H9 (cell line): ENCODE results near the gene STX17. TPM values are rescaled to one million over a fixed set of nuclear protein-coding genes. Genes with fewer than 3 reads are reported as not detected.

ENCODE experiments used
- DNase-seq: peaks from one replicate; pipeline ENCODE4 v3.0.0-alpha.2; 2017
- H2AFZ ChIP-seq: one replicate; pipeline ENCODE4 v1.6.1; 2013; ENCODE audit warnings: mild to moderate bottlenecking, low read length, control low read depth, moderate library complexity
- H2AK5ac ChIP-seq: 2 replicates; pipeline ENCODE4 v1.6.1; 2013; ENCODE audit warnings: low read length, control low read depth, mixed read lengths; ENCODE audit not compliant: insufficient read length
- H2BK120ac ChIP-seq: one replicate; pipeline ENCODE4 v1.6.1; 2013; ENCODE audit warnings: low read depth, mild to moderate bottlenecking, low read length, control low read depth, inconsistent platforms; ENCODE audit not compliant: poor library complexity, severe bottlenecking
- H2BK12ac ChIP-seq: 2 replicates; pipeline ENCODE4 v1.6.1; 2013; ENCODE audit warnings: low read length, control low read depth, mixed read lengths, low read depth; ENCODE audit not compliant: insufficient read length
- H2BK15ac ChIP-seq: 2 replicates; pipeline ENCODE4 v1.6.1; 2013; ENCODE audit warnings: low read depth, low read length, control low read depth
- H2BK20ac ChIP-seq: one replicate; pipeline ENCODE4 v1.6.1; 2013; ENCODE audit warnings: low read depth, mild to moderate bottlenecking, low read length, control low read depth, inconsistent platforms; ENCODE audit not compliant: poor library complexity, severe bottlenecking
- H2BK5ac ChIP-seq: 2 replicates; pipeline ENCODE4 v1.6.1; 2013; ENCODE audit warnings: low read length, control low read depth, mixed read lengths; ENCODE audit not compliant: insufficient read length
- H3K14ac ChIP-seq: 2 replicates; pipeline ENCODE4 v1.6.1; 2013; ENCODE audit warnings: low read length, control low read depth; ENCODE audit not compliant: insufficient read depth
- H3K18ac ChIP-seq: 2 replicates; pipeline ENCODE4 v1.6.1; 2013; ENCODE audit warnings: low read depth, mild to moderate bottlenecking, mixed read lengths, low read length, control low read depth; ENCODE audit not compliant: insufficient read length
- H3K23ac ChIP-seq: 2 replicates; pipeline ENCODE4 v1.6.1; 2013; ENCODE audit warnings: low read length, control low read depth, mixed read lengths, low read depth; ENCODE audit not compliant: insufficient read length
- H3K23me2 ChIP-seq: 2 replicates; pipeline ENCODE4 v1.6.1; 2013; ENCODE audit warnings: low read depth, mild to moderate bottlenecking, mixed read lengths, low read length, control low read depth; ENCODE audit not compliant: insufficient read length, poor library complexity, severe bottlenecking
- H3K27ac ChIP-seq: 2 replicates; pipeline ENCODE4 v1.5.1; 2013; ENCODE audit warnings: low read length, control low read depth, mixed read lengths, low read depth; ENCODE audit not compliant: insufficient read length
- H3K27me3 ChIP-seq: 2 replicates; pipeline ENCODE4 v1.6.1; 2013; ENCODE audit warnings: low read length, control low read depth, inconsistent platforms; ENCODE audit not compliant: insufficient read depth
- H3K4ac ChIP-seq: 2 replicates; pipeline ENCODE4 v1.6.1; 2013; ENCODE audit warnings: low read depth, mild to moderate bottlenecking, control low read depth, inconsistent platforms, low read length, moderate library complexity
- H3K4me1 ChIP-seq: 2 replicates; pipeline ENCODE4 v1.6.1; 2013; ENCODE audit warnings: low read length, control low read depth, inconsistent platforms; ENCODE audit not compliant: insufficient read depth
- H3K4me2 ChIP-seq: 2 replicates; pipeline ENCODE4 v1.6.1; 2013; ENCODE audit warnings: low read length, control low read depth, mixed read lengths; ENCODE audit not compliant: insufficient read length, insufficient read depth
- H3K56ac ChIP-seq: 2 replicates; pipeline ENCODE4 v1.6.1; 2013; ENCODE audit warnings: low read depth, mild to moderate bottlenecking, mixed read lengths, low read length, control low read depth; ENCODE audit not compliant: insufficient read length
- H3K79me1 ChIP-seq: 2 replicates; pipeline ENCODE4 v1.6.1; 2013; ENCODE audit warnings: low read depth, mild to moderate bottlenecking, moderate library complexity, low read length, control low read depth, inconsistent platforms; ENCODE audit not compliant: insufficient read depth, poor library complexity, severe bottlenecking
- H3K79me2 ChIP-seq: 2 replicates; pipeline ENCODE4 v1.6.1; 2013; ENCODE audit warnings: low read length, control low read depth, inconsistent platforms; ENCODE audit not compliant: insufficient read depth
- H3K9ac ChIP-seq: 2 replicates; pipeline ENCODE4 v1.6.1; 2013; ENCODE audit warnings: low read length, control low read depth, mixed read lengths; ENCODE audit not compliant: insufficient read length; ENCODE audit errors: extremely low read depth
- H3K9me3 ChIP-seq: one replicate; pipeline ENCODE4 v1.6.1; 2013; ENCODE audit warnings: low read depth, low read length, inconsistent platforms; ENCODE audit not compliant: control insufficient read depth
- H3T11ph ChIP-seq: one replicate; pipeline ENCODE4 v1.6.1; 2013; ENCODE audit warnings: mild to moderate bottlenecking, low read length, control low read depth, inconsistent platforms
- H4K20me1 ChIP-seq: one replicate; pipeline ENCODE4 v1.6.1; 2013; ENCODE audit not compliant: control insufficient read depth, insufficient read length, insufficient read depth
- H4K5ac ChIP-seq: 2 replicates; pipeline ENCODE4 v1.6.1; 2013; ENCODE audit warnings: low read depth, mild to moderate bottlenecking, mixed read lengths, low read length, control low read depth; ENCODE audit not compliant: insufficient read length
- H4K8ac ChIP-seq: replicated peaks from 2 replicates; pipeline ENCODE4 v1.6.1; 2013; ENCODE audit warnings: low read length, control low read depth, mixed read lengths, low read depth; ENCODE audit not compliant: insufficient read length
- H4K91ac ChIP-seq: 2 replicates; pipeline ENCODE4 v1.6.1; 2013; ENCODE audit warnings: low read depth, mild to moderate bottlenecking, moderate library complexity, mixed read lengths, low read length, control low read depth; ENCODE audit not compliant: insufficient read length
- H3K27ac Mint-ChIP-seq, 3 experiments: 2 replicates in 2 of 3; 3 replicates in 1 of 3; pipeline ENCODE4 v1.8.0; 2020 to 2021; ENCODE audit warnings: mixed read lengths in 3 of 3, mild to moderate bottlenecking in 1 of 3, moderate library complexity in 1 of 3
- H3K27me3 Mint-ChIP-seq: 2 replicates; pipeline ENCODE4 v1.8.0; 2021; ENCODE audit warnings: low read depth, mild to moderate bottlenecking, moderate library complexity, mixed read lengths
- H3K36me3 Mint-ChIP-seq, 3 experiments: 2 replicates in 2 of 3; 3 replicates in 1 of 3; pipeline ENCODE4 v1.8.0; 2020 to 2021; ENCODE audit warnings: low read depth in 3 of 3, mixed read lengths in 3 of 3; ENCODE audit not compliant: insufficient read depth in 1 of 3
- H3K4me1 Mint-ChIP-seq, 2 experiments: 2 replicates each; pipeline ENCODE4 v1.8.0; 2020; ENCODE audit warnings: mixed read lengths in 2 of 2
- H3K4me3 Mint-ChIP-seq, 2 experiments: 2 replicates in 1 of 2; 3 replicates in 1 of 2; pipeline ENCODE4 v1.8.0; 2020 to 2021; ENCODE audit warnings: mild to moderate bottlenecking in 2 of 2, mixed read lengths in 2 of 2, moderate library complexity in 1 of 2
- H3K9me3 Mint-ChIP-seq, 2 experiments: 2 replicates in 1 of 2; 3 replicates in 1 of 2; pipeline ENCODE4 v1.8.0; 2020; ENCODE audit warnings: mild to moderate bottlenecking in 2 of 2, mixed read lengths in 2 of 2, moderate library complexity in 1 of 2
- WGBS: extraction: QIAGEN DNeasy Blood & Tissue Kit; methylation state at CpG from one replicate; pipeline ENCODE4 v1.1.7; 2013; ENCODE audit warnings: missing lambda C conversion rate, low lambda C conversion rate, mixed read lengths; ENCODE audit not compliant: insufficient read length; ENCODE audit errors: extremely low coverage; 5-methylcytosine and 5-hydroxymethylcytosine counted together
- total RNA-seq: library from RNA; stranded (reverse); gene quantifications from 2 replicates; pipeline ENCODE4 v1.2.1, GENCODE V29; 2021
- TF ChIP-seq, protein P1 (sequence below): fragments of 200-600 bp; sonication (generic); conservative IDR thresholded peaks from 3 replicates; pipeline ENCODE4 v1.8.0; 2021; ENCODE audit warnings: antibody characterized with exemption, mild to moderate bottlenecking

The STX17 gene
- total RNA-seq, 1 experiment from 2014 or later = 21.2 TPM

- Mint-ChIP-seq H3K4me3 (no peak overlapping the region), H3K27me3 (no peaks in the 10 kb centered on the region), H3K4me1 (no peaks in the 10 kb centered on the region), H3K9me3 (no peaks in the 10 kb centered on the region), H3K27ac (no peak overlapping the region), H3K36me3 (no peaks in the 10 kb centered on the region)
- Histone ChIP-seq H3K27me3 (no peaks in the 10 kb centered on the region), H2BK120ac (no peak overlapping the region), H3K79me1 (no peaks in the 10 kb centered on the region), H3K4me1 (no peaks in the 10 kb centered on the region), H3K79me2 (no peaks in the 10 kb centered on the region), H2AK5ac (no peak overlapping the region), H3K23ac (no peak overlapping the region), H4K5ac (no peak overlapping the region), H3K27ac (no peak overlapping the region), H3K9ac (no peak overlapping the region), H2BK20ac (no peak overlapping the region), H2AFZ (no peak overlapping the region), H3K14ac (no peak overlapping the region), H4K8ac (no peak overlapping the region), H3K4me2 (no peak overlapping the region), H2BK5ac (no peak overlapping the region), H3K18ac (no peak overlapping the region), H2BK15ac (no peak overlapping the region), H3K23me2 (no peaks in the 10 kb centered on the region), H3K4ac (no peak overlapping the region), H4K91ac (no peak overlapping the region), H3K56ac (no peak overlapping the region), H3K9me3 (no peaks in the 10 kb centered on the region), H2BK12ac (no peak overlapping the region), H3T11ph (no peak overlapping the region), H4K20me1 (no peaks in the 10 kb centered on the region)
- WGBS = no CpG with 5 or more reads among the region's 3 CpGs
- no peak for DNase-seq
- TF ChIP-seq, protein P1, sequence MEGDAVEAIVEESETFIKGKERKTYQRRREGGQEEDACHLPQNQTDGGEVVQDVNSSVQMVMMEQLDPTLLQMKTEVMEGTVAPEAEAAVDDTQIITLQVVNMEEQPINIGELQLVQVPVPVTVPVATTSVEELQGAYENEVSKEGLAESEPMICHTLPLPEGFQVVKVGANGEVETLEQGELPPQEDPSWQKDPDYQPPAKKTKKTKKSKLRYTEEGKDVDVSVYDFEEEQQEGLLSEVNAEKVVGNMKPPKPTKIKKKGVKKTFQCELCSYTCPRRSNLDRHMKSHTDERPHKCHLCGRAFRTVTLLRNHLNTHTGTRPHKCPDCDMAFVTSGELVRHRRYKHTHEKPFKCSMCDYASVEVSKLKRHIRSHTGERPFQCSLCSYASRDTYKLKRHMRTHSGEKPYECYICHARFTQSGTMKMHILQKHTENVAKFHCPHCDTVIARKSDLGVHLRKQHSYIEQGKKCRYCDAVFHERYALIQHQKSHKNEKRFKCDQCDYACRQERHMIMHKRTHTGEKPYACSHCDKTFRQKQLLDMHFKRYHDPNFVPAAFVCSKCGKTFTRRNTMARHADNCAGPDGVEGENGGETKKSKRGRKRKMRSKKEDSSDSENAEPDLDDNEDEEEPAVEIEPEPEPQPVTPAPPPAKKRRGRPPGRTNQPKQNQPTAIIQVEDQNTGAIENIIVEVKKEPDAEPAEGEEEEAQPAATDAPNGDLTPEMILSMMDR = no peak
Measured at GRCh38 chr9:99873531-99873930, 32.9 kb upstream of the STX17 start.
